NCI-H526 (cell line): ENCODE results near the gene ABTB2.

Experiments used
- DNase-seq, 2 experiments: peaks; one replicate each; lab custom pipeline; 2025; lab: John Stamatoyannopoulos, UW

ABTB2 gene

DNA sequence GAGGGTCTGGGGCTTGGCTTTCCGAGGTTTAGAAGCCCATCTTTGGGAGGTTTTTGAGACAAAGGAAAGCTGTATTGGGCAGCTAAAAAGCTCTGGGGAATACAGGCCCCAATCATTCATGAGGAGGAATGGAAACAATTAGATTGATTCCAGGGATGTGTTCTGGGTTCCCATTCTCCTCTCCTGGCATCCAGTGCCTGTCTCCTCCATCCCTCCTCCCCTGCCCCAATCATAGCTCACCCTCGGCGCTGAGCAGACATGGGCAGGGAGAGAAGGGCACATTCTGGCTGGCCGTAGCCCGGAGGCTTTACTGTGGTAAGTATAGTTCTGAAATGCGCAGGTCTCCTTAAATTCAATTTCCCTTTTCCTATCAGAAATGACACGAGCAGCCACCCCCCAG lies 42.4 kb downstream of the ABTB2 start:
- DNase-seq: no peak

DNA sequence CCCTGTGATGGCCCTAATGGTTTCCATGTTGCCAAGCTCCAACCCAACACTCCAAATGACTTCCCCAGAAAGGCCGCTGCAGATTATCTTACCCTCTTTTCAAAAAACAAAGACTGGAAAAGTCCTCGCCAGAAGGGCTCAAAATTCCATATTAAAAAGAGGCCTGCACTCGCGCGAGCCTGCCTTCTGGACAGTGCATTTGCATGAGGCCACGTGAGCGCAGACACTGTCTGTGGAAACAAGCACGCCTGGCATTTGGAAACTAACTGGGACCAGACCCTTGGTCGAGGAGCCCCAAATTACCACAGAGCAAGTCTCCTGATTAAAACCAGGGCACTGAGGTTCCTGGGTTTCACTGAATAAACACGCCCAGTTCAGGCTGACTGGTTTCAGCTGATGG lies 42.9 kb downstream of the ABTB2 start:
- peak in 1 of 2 experiments; percentile 63 for DNase-seq

GRCh38 chr11:34314176-34314575 lies 43.6 kb downstream of the ABTB2 start:
- no peak for DNase-seq

GRCh38 chr11:34313099-34313517 lies 44.7 kb downstream of the ABTB2 start:
- DNase-seq: no peak

- no peak for DNase-seq
Observed at GRCh38 chr11:34311126-34311525, 46.7 kb downstream of the ABTB2 start.

GRCh38 chr11:34309965-34310364 lies 47.8 kb downstream of the ABTB2 start:
- DNase-seq: no peak

DNA sequence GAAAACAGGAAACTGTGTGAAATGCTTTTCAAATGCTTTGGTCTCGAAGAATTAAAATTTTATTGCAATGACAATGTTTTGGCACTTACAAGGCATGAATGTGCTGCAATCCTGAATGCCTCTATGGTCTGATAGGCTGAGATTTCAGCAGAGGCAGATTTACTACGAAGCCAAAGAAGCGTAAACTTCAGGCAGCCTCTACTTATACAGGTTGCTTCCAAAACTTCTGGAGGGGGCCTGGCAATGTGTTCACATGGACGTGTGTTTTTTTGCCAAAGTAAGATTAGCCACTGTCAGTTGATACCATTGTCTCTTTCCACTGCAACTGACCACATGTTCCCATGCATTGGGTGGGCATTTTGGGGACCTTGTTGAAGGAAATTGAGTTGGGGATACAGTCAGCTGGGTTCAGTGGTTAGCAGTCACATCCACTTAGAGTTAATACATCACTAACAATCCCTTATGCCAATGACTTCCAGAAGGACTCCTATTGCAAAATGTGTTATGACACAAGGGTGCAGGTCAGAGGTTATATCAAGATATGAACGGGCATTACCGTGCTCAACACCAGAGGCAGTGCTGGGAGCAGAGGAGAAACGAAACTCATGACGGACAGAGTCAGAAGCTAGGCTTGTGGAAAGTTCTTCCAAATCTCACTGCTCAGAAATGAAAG lies 48.8 kb downstream of the ABTB2 start:
- no peak for DNase-seq

DNA sequence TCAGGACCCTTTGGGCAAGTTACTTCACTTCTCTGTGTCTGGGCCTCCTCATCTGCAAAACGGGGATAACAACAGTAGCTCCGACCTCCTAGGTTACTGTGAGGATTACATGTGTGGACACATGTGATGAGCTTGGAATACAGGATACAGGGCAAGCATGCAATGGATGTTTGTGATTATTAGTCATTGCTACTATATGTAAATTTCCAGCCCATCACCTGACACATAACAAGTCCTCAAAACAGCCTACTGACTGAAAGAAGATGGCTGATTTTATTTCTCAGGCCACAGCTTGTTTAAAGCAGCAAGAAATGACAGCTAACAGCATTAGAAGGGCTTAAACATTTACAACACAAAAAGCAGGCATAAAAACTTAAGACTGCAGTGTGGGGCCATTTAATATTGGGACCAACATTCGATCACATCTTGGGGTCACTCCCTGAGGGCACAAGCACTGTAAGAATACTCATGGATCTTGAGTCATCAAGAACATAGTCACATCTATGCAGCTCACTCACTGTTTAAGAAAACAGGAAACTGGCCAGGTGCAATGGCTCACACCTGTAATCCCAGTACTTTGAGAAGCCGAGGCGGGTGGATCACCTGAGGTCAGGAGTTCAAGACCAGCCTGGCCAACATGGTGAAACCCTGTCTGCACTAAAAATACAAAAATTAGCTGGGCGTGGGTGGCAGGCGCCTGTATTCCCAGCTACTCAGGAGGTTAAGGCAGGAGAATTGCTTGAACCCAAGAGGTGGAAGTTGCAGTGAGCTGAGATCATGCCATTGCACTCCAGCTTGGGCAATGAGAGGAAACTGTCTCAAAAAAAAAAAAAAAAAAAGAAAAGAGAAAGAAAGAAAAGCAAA lies 49.5 kb downstream of the ABTB2 start:
- DNase-seq: no peak

DNA sequence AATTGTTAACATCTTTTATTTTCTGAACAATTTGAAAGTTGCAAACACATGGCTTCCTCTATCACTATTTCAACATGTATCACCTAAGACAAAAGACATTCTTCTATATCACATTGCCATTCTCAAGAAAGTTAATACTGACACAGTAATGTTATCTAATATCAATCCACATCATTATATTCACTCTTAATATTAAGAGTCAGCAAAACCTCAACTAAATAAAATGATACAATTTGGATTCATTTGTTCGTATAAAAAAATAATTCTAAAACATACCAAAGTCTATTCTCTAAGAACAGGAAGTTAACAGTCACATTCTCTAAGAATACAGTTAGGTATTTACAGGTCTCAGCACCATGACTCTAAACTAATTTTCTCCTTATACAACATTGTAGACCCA lies 52.0 kb downstream of the ABTB2 start:
- DNase-seq: no peak

- DNase-seq: no peak
Observed at GRCh38 chr11:34305193-34305592, 52.6 kb downstream of the ABTB2 start.

DNA sequence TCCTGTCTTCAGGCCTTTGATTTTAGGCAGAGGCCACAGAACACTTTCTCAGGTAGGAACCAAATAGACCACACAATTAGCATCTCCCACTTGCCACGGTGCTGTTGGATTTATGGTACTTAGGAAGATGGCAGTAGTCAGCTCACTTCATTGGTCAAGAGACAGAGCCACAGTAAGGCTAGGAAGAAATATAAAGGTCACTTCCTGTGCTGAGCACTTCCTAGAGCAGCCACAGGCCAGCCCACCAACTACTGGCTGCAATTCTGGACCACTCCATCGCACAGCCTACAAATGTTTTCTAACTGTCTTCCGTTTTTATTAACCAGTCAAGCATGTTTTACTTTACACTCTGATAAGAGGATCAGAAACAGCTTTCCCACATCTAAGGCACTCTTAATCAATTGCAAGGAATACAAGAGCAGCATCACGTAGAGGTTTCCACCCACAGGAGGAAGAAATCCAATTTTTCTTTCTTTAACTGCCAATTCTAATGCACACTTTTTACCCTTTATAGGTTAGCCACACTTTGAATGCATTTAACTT lies 54.7 kb downstream of the ABTB2 start:
- DNase-seq: no peak

DNA sequence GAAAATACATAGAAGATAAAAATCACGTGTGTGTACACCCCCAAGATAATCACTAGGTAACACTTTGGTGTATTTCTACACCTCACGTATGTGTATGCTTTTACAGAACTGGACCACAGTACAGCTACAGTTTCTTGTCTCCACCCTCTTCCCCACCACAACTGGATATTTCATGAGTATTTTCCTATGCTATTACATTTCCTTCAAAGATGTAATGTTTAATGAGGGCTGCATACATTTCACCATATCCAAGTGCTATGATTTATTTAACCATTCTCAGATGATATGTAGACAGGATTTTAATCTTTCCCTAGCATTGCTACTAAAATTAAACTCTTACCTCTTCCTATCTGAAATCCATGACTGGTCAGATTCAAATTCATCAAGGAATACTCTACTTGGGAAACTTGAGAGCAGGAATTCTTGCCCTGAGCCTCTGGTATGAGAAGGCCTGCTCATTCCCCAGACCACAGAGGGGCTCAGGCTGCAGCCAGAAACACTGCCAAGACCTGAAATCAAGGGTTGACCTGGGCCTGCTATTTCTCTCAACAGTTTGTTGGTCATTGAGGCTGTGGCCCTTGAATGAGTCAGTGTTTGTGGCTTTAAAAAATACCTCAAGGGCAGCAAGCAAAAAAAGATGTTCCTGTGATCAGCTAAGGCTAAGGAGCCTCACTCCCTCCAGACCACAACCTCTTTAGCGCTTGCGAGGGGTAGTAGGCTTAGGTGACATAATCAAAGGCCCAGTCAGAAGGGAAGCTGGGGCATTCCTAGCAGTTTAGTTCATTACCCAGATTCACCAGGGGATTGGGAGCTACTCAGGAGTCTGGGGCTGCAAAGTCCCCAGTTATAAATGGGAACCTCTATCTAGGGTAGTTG lies 55.5 kb downstream of the ABTB2 start:
- DNase-seq: no peak

DNA sequence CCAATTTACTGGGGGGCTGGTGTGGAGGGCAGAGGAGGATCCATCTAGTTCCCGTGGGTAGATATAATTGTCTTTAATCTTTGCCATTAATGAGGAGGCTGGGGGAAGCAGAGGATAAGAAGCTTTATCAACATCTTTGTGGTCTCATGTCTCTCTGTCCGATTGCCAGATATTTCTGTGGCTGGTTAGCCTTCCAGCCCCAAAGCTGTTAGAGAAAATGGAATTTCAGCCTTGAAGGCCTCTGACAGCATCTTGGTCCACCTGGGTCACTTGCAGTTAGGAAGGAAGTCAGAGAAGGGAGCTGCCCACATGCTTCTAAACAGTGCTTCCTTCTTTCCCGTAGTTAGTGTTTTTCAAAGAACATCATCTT lies 56.9 kb downstream of the ABTB2 start:
- DNase-seq: no peak

GRCh38 chr11:34300026-34300925 lies 57.5 kb downstream of the ABTB2 start:
- DNase-seq: no peak

DNA sequence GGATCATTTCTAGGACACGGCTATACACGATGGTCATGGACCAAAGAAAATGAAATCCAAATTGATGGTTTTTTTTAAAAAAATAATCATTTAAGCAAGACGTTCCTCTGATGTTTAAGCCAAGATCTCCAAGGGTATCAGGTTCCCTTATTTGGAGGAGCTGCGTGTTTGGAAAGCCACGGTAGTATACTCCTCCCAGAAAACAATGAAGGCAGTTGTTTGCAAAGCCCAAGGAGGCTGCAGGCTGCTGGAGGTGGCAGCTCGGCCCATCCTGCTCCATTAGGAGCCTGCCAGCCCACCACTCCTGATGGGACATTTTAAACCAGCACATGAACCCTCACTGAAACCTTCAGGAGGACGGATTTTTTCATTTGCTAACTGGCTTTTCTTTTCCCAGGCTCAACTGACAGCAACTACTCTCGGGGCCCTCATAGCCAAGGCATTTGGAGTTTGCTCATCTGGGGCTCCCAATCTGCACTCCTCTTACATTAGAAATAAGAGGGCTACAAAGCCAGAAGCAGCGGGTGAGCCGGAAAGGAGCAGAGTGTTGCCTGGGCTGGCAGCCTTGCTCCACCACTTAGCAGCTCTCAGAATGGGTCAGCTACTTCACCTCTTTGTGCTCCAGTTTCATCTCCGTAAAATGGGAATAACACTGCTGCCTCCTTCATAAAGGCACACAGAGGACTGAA lies 58.4 kb downstream of the ABTB2 start:
- no peak for DNase-seq

- DNase-seq: no peak
Observed at GRCh38 chr11:34298871-34299270, 58.9 kb downstream of the ABTB2 start.

GRCh38 chr11:34296412-34296811 lies 61.4 kb downstream of the ABTB2 start:
- DNase-seq: no peak

DNA sequence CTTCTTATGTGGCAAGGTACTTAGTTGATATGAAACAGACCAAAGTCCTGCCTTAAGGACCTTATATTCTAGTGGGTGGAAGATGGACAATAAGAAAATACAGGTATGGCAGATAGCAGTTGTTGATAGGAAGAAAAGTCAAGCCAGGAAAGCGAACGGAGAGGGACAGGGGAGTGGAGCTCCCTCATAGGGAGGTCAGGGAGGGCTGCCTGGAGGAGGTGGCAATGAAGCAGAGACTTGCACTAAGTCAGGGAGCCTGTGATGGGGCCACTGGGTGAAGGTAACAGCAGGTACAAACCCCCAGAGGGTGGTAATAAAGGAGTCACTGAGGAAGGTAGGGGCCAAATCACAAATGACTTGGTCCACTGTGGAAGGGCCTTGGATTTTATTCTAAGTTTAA lies 65.3 kb downstream of the ABTB2 start:
- no peak for DNase-seq

- DNase-seq: no peak
Observed at GRCh38 chr11:34292111-34292510, 65.7 kb downstream of the ABTB2 start.

DNA sequence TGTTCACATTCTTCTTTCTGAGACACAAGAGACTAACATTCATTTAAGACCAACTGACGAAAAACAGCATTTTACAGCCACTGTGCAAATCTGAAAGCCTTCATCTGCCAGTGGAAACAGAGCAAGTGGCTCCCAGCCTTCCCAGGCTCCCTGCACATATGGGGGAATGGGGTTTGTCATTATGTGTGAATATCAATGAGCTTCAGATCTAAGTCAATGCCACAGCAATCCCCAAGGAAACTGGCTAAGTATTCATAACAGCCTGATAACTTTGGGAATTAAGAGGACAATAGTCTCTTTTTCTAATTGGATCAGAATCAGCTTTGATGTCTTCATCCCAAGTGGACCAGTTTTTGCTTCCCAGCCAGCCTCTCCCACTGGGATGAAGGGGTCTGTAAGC lies 66.9 kb downstream of the ABTB2 start:
- DNase-seq: no peak

GRCh38 chr11:34288492-34288891 lies 69.3 kb downstream of the ABTB2 start:
- no peak for DNase-seq
